Measurements from ENCODE around the gene DYDC2.

The DYDC2 gene, protein sequence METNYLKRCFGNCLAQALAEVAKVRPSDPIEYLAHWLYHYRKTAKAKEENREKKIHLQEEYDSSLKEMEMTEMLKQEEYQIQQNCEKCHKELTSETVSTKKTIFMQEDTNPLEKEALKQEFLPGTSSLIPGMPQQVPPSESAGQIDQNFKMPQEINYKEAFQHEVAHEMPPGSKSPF

GRCh38 chr10:80356563-80356988, at the start of gene DYDC2, which contains the start of gene DYDC1:
Gene DYDC2, plus strand, starts transcription at chr10:80356781. Its CDS starts 5,663 bp downstream, at chr10:80362444.
Gene DYDC1, minus strand, starts transcription at chr10:80356755. Its CDS starts 4,154 bp downstream, at chr10:80352601.
- Histone ChIP-seq H3K27ac (ENCODE audit: low read depth, low read length) (no peak within 1 kb of the TSS), H3K9ac (ENCODE audit: low read length) (peak within 1 kb of the TSS; percentile 42), H3K4me3 (ENCODE audit: low read depth, low read length) (peak within 1 kb of the TSS; percentile 58), H3K9me3 (ENCODE audit: control insufficient read depth, insufficient read depth, low read depth, low read length) (no peaks in the 10 kb centered on the region), H3K36me3 (ENCODE audit: control insufficient read depth, insufficient read depth, low read length) (no peaks in the 10 kb centered on the region), H3K27me3 (ENCODE audit: control insufficient read depth, insufficient read depth, low read length) (peaks cover 24% of the 10 kb centered on the region), H3K4me1 (ENCODE audit: control insufficient read depth, insufficient read depth, low read length) (no peaks in the 10 kb centered on the region)

DNA sequence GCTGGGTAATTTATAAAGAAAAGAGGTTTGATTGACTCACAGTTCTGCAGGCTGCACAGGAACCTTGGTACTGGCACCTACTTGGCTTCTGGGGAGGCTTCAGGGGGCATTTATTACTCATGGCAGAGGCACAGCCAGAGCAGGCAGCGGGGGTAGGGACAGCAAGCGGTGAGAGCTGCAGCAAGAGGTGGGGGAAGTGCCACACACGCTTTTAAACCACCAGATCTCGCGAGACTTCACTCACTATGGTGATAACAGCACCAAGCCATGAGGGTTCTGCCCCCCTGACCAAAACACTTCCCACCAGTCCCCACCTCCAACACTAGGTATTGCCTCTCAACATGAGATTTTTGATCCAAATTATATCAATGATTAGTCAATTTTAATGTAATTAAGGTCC, 43.1 kb upstream of the DYDC2 start:
- H3K9me3 ChIP-seq (ENCODE audit: control insufficient read depth, insufficient read depth, low read depth, low read length), result no peaks in the 10 kb centered on the region
- no peaks in the 10 kb centered on the region for H3K4me1 ChIP-seq (ENCODE audit: control insufficient read depth, insufficient read depth, low read length)
- H3K4me3 ChIP-seq (ENCODE audit: low read depth, low read length), result no peak overlapping the region
- no peak overlapping the region for H3K27ac ChIP-seq (ENCODE audit: low read depth, low read length)
- no peak overlapping the region for H3K9ac ChIP-seq (ENCODE audit: low read length)
- no peaks in the 10 kb centered on the region for H3K27me3 ChIP-seq (ENCODE audit: control insufficient read depth, insufficient read depth, low read length)
- no peaks in the 10 kb centered on the region for H3K36me3 ChIP-seq (ENCODE audit: control insufficient read depth, insufficient read depth, low read length)

GRCh38 chr10:80315391-80315790, 41.2 kb upstream of the DYDC2 start:
- Histone ChIP-seq H3K36me3 (ENCODE audit: control insufficient read depth, insufficient read depth, low read length) (no peaks in the 10 kb centered on the region), H3K27me3 (ENCODE audit: control insufficient read depth, insufficient read depth, low read length) (no peaks in the 10 kb centered on the region), H3K4me1 (ENCODE audit: control insufficient read depth, insufficient read depth, low read length) (no peaks in the 10 kb centered on the region), H3K27ac (ENCODE audit: low read depth, low read length) (no peak overlapping the region), H3K9me3 (ENCODE audit: control insufficient read depth, insufficient read depth, low read depth, low read length) (no peaks in the 10 kb centered on the region), H3K9ac (ENCODE audit: low read length) (no peak overlapping the region), H3K4me3 (ENCODE audit: low read depth, low read length) (no peak overlapping the region)

GRCh38 chr10:80318742-80319141, 37.8 kb upstream of the DYDC2 start:
- Histone ChIP-seq H3K27me3 (ENCODE audit: control insufficient read depth, insufficient read depth, low read length) (no peaks in the 10 kb centered on the region), H3K27ac (ENCODE audit: low read depth, low read length) (no peak overlapping the region), H3K4me1 (ENCODE audit: control insufficient read depth, insufficient read depth, low read length) (no peaks in the 10 kb centered on the region), H3K9ac (ENCODE audit: low read length) (no peak overlapping the region), H3K9me3 (ENCODE audit: control insufficient read depth, insufficient read depth, low read depth, low read length) (no peaks in the 10 kb centered on the region), H3K36me3 (ENCODE audit: control insufficient read depth, insufficient read depth, low read length) (no peaks in the 10 kb centered on the region), H3K4me3 (ENCODE audit: low read depth, low read length) (no peak overlapping the region)

DNA sequence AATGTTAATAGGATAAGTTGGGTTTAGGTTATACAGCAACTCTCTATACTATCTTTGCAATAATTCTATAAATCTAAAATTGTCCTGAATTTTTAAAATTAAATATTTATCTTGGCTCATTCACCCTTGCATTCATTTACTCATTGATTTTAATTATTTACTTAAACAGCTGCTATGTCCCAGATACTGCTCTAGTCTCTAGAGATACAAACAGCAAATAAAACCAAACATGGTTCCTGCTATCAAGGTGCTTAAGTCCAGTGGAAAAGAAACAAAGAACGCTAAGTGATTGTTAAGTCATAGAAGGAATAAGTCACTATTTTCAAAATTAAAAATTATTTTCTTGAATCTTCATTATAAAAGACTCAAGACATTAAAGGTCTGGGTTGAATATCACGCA, 37.3 kb upstream of the DYDC2 start:
- Histone ChIP-seq H3K9ac (ENCODE audit: low read length) (no peak overlapping the region), H3K36me3 (ENCODE audit: control insufficient read depth, insufficient read depth, low read length) (no peaks in the 10 kb centered on the region), H3K4me1 (ENCODE audit: control insufficient read depth, insufficient read depth, low read length) (no peaks in the 10 kb centered on the region), H3K9me3 (ENCODE audit: control insufficient read depth, insufficient read depth, low read depth, low read length) (no peaks in the 10 kb centered on the region), H3K4me3 (ENCODE audit: low read depth, low read length) (no peak overlapping the region), H3K27ac (ENCODE audit: low read depth, low read length) (no peak overlapping the region), H3K27me3 (ENCODE audit: control insufficient read depth, insufficient read depth, low read length) (no peaks in the 10 kb centered on the region)

DNA sequence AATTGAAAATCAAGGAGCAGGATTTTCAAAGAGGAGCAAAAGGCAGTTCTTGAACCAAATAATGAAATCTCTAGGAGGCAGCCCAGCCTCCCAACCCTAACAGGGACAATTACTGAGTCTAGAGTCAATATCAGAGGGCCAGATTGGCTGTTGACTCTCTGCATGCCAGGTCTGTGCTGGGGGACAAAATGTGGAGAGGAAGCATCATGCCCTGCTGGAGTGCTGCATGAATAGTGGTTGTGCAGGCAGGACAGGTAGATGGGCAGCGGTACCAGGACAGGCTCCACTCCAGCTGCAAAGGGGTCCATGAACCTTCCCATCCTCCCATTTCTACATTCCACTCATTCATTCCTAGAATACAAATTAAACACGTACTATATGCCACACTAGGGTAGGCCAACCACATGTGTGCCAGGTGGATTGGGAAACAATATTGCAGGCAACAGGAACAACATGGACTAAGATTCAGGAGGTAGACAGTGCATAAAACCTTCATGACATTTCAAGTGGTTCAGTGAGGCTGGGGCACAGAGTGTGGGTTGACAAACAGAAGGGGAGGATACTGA, 36.8 kb upstream of the DYDC2 start:
- no peak overlapping the region for H3K27ac ChIP-seq (ENCODE audit: low read depth, low read length)
- H3K36me3 ChIP-seq (ENCODE audit: control insufficient read depth, insufficient read depth, low read length), result no peaks in the 10 kb centered on the region
- no peaks in the 10 kb centered on the region for H3K27me3 ChIP-seq (ENCODE audit: control insufficient read depth, insufficient read depth, low read length)
- H3K4me3 ChIP-seq (ENCODE audit: low read depth, low read length), result no peak overlapping the region
- no peaks in the 10 kb centered on the region for H3K9me3 ChIP-seq (ENCODE audit: control insufficient read depth, insufficient read depth, low read depth, low read length)
- H3K4me1 ChIP-seq (ENCODE audit: control insufficient read depth, insufficient read depth, low read length), result peaks cover under 1% of the 10 kb centered on the region; the same call in 1 of the 2 replicates
- no peak overlapping the region for H3K9ac ChIP-seq (ENCODE audit: low read length)

GRCh38 chr10:80320377-80320776, 36.2 kb upstream of the DYDC2 start:
- Histone ChIP-seq H3K9ac (ENCODE audit: low read length) (no peak overlapping the region), H3K27me3 (ENCODE audit: control insufficient read depth, insufficient read depth, low read length) (no peaks in the 10 kb centered on the region), H3K9me3 (ENCODE audit: control insufficient read depth, insufficient read depth, low read depth, low read length) (no peaks in the 10 kb centered on the region), H3K36me3 (ENCODE audit: control insufficient read depth, insufficient read depth, low read length) (no peaks in the 10 kb centered on the region), H3K4me3 (ENCODE audit: low read depth, low read length) (no peak overlapping the region), H3K27ac (ENCODE audit: low read depth, low read length) (no peak overlapping the region), H3K4me1 (ENCODE audit: control insufficient read depth, insufficient read depth, low read length) (peaks cover 5% of the 10 kb centered on the region; the same call in 1 of the 2 replicates)

DNA sequence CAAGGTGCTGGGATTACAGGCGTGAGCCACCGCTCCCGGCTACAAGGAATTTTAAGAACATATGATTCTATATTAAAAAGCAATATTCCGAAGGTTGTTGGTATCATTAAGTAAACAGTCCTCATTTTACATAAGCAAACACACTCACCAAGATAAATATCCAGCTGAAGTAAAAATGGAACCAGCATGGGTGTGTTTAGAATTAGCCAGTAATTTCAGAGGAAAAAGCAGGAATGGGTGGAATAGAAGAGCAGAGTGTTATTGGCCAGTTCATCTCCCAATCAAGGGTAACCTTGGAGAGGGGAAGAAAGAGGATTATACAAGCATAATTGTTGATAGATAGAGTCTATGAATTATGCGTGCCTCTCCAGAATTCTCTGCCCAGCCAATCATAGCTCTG, 35.4 kb upstream of the DYDC2 start:
- Histone ChIP-seq H3K9ac (ENCODE audit: low read length) (no peak overlapping the region), H3K27ac (ENCODE audit: low read depth, low read length) (no peak overlapping the region), H3K27me3 (ENCODE audit: control insufficient read depth, insufficient read depth, low read length) (no peaks in the 10 kb centered on the region), H3K36me3 (ENCODE audit: control insufficient read depth, insufficient read depth, low read length) (no peaks in the 10 kb centered on the region), H3K4me1 (ENCODE audit: control insufficient read depth, insufficient read depth, low read length) (peaks cover 5% of the 10 kb centered on the region; the same call in 1 of the 2 replicates), H3K4me3 (ENCODE audit: low read depth, low read length) (no peak overlapping the region), H3K9me3 (ENCODE audit: control insufficient read depth, insufficient read depth, low read depth, low read length) (no peaks in the 10 kb centered on the region)

- H3K9ac ChIP-seq (ENCODE audit: low read length), result no peak overlapping the region
- no peak overlapping the region for H3K27ac ChIP-seq (ENCODE audit: low read depth, low read length)
- no peaks in the 10 kb centered on the region for H3K36me3 ChIP-seq (ENCODE audit: control insufficient read depth, insufficient read depth, low read length)
- H3K4me1 ChIP-seq (ENCODE audit: control insufficient read depth, insufficient read depth, low read length), result peaks cover 5% of the 10 kb centered on the region; the same call in 1 of the 2 replicates
- H3K4me3 ChIP-seq (ENCODE audit: low read depth, low read length), result no peak overlapping the region
- no peaks in the 10 kb centered on the region for H3K9me3 ChIP-seq (ENCODE audit: control insufficient read depth, insufficient read depth, low read depth, low read length)
- H3K27me3 ChIP-seq (ENCODE audit: control insufficient read depth, insufficient read depth, low read length), result no peaks in the 10 kb centered on the region
Measured at GRCh38 chr10:80322158-80322557, 34.4 kb upstream of the DYDC2 start.

GRCh38 chr10:80322711-80323110, 33.9 kb upstream of the DYDC2 start:
- H3K27me3 ChIP-seq (ENCODE audit: control insufficient read depth, insufficient read depth, low read length), result no peaks in the 10 kb centered on the region
- H3K9ac ChIP-seq (ENCODE audit: low read length), result no peak overlapping the region
- no peaks in the 10 kb centered on the region for H3K36me3 ChIP-seq (ENCODE audit: control insufficient read depth, insufficient read depth, low read length)
- H3K4me3 ChIP-seq (ENCODE audit: low read depth, low read length), result no peak overlapping the region
- peaks cover 5% of the 10 kb centered on the region; the same call in 1 of the 2 replicates for H3K4me1 ChIP-seq (ENCODE audit: control insufficient read depth, insufficient read depth, low read length)
- no peaks in the 10 kb centered on the region for H3K9me3 ChIP-seq (ENCODE audit: control insufficient read depth, insufficient read depth, low read depth, low read length)
- H3K27ac ChIP-seq (ENCODE audit: low read depth, low read length), result no peak overlapping the region

DNA sequence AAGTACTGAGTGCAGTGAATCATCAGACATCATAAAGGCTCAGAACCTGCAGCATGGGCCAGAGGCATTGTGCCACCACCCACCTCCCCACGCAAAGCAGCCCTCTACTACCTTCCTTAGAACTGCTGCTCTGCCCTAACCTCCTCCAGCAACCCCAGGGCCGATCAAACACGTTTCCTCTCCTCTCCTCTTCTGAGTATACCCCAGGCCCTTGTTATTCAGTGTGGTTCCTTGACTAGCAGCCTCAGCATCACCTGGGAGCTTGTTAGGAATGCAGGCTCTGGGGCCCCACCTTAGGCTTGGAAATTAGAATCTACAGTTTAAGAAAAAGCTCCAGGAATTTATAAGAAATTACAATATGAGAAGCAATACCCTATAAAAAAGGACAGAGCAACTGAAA, 33.3 kb upstream of the DYDC2 start:
- H3K9ac ChIP-seq (ENCODE audit: low read length), result no peak overlapping the region
- H3K27me3 ChIP-seq (ENCODE audit: control insufficient read depth, insufficient read depth, low read length), result no peaks in the 10 kb centered on the region
- H3K36me3 ChIP-seq (ENCODE audit: control insufficient read depth, insufficient read depth, low read length), result no peaks in the 10 kb centered on the region
- no peaks in the 10 kb centered on the region for H3K9me3 ChIP-seq (ENCODE audit: control insufficient read depth, insufficient read depth, low read depth, low read length)
- H3K27ac ChIP-seq (ENCODE audit: low read depth, low read length), result no peak overlapping the region
- no peak overlapping the region for H3K4me3 ChIP-seq (ENCODE audit: low read depth, low read length)
- H3K4me1 ChIP-seq (ENCODE audit: control insufficient read depth, insufficient read depth, low read length), result peaks cover 5% of the 10 kb centered on the region; the same call in 1 of the 2 replicates
